ENCODE data around the gene PTPRC.

Gene PTPRC

DNA sequence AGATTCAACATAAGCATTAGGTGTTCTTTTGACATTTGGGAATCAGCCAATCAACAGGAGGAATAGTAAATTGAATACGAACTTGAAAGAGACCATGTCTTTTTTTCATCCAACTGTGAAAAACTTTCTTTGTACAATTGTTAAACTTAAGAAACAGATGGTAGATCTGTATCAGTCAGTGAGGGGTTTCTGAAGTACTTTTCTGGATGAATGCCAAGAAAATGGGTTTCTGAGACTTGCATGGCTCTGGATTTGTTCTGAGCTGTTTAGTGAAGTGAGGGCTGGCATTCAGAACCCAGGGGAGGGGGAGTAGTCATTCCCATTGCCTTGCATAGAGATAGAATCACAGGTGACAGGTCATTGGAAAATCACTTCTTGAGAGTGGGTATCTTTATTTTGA, 37.4 kb downstream of the PTPRC start:
- Histone ChIP-seq H3K79me1 (ENCODE audit: low read length) (no peaks in the 10 kb centered on the region), H2BK12ac (ENCODE audit: low read length) (no peak overlapping the region), H3K9me3 (ENCODE audit: insufficient read depth, low read depth, low read length) (peaks cover 3% of the 10 kb centered on the region), H3K4ac (ENCODE audit: low read depth, low read length) (no peak overlapping the region), H2BK120ac (ENCODE audit: insufficient read depth, low read length, poor library complexity) (no peak overlapping the region), H4K12ac (ENCODE audit: low read depth, low read length) (no peak overlapping the region), H2AFZ (ENCODE audit: insufficient read depth, low read length, poor library complexity) (no peak overlapping the region), H3K4me3 (ENCODE audit: low read depth, low read length) (no peak overlapping the region), H4K8ac (ENCODE audit: low read depth, low read length) (no peak overlapping the region), H3K9ac (ENCODE audit: low read length) (no peak overlapping the region), H2AK5ac (ENCODE audit: low read length) (no peak overlapping the region), H3K36me3 (ENCODE audit: control insufficient read depth in 1 of 2, insufficient read depth in 2 of 2, low read length in 2 of 2) (no peaks in the 10 kb centered on the region), H4K91ac (ENCODE audit: low read depth, low read length) (no peak overlapping the region), H3K27ac (ENCODE audit: low read depth, low read length) (no peak overlapping the region), H2BK5ac (ENCODE audit: low read depth, low read length, poor library complexity) (no peak overlapping the region), H3K18ac (ENCODE audit: low read length) (no peak overlapping the region), H3K23ac (ENCODE audit: low read length) (no peak overlapping the region), H3K79me2 (ENCODE audit: control insufficient read depth, insufficient read depth, low read length, poor library complexity) (no peaks in the 10 kb centered on the region), H3K27me3 (ENCODE audit: insufficient read depth, low read length) (no peaks in the 10 kb centered on the region), H3K14ac (ENCODE audit: low read length) (no peak overlapping the region), H3K4me1 (ENCODE audit: control insufficient read depth in 1 of 2, insufficient read depth in 2 of 2, low read length in 2 of 2) (no peaks in the 10 kb centered on the region), H3K4me2 (ENCODE audit: low read length) (no peak overlapping the region)
- no peak for DNase-seq
- WGBS (ENCODE audit: extremely low coverage, insufficient coverage, insufficient read length) = no CpG with 5 or more reads among the region's 1 CpG

DNA sequence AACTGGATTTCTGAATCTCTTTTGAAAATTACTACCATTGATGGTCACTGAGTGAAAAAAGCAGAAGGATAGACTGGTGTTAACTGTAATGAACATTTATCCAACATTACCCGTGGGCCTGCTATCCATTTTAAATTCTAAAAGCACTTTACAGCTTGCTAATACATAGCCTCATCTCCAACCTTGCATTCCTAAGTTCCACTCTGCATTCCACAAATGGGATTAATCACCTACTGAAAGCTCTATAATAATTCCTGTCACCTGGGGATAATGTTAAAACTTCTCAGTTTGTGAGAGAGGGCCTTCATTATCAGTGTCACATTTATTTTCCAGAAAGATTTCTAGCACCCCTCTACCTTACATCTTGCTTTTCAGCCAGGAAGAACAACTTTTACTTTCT, 38.2 kb downstream of the PTPRC start:
- Histone ChIP-seq H3K27ac (ENCODE audit: low read depth, low read length) (no peak overlapping the region), H2AK5ac (ENCODE audit: low read length) (no peak overlapping the region), H3K36me3 (ENCODE audit: control insufficient read depth in 1 of 2, insufficient read depth in 2 of 2, low read length in 2 of 2) (no peaks in the 10 kb centered on the region), H3K18ac (ENCODE audit: low read length) (no peak overlapping the region), H3K79me2 (ENCODE audit: control insufficient read depth, insufficient read depth, low read length, poor library complexity) (no peaks in the 10 kb centered on the region), H3K14ac (ENCODE audit: low read length) (no peak overlapping the region), H4K12ac (ENCODE audit: low read depth, low read length) (no peak overlapping the region), H3K23ac (ENCODE audit: low read length) (no peak overlapping the region), H3K79me1 (ENCODE audit: low read length) (no peaks in the 10 kb centered on the region), H3K4me1 (ENCODE audit: control insufficient read depth in 1 of 2, insufficient read depth in 2 of 2, low read length in 2 of 2) (peaks cover 0 to 2% of the 10 kb centered on the region in 2 experiments), H2BK120ac (ENCODE audit: insufficient read depth, low read length, poor library complexity) (no peak overlapping the region), H4K91ac (ENCODE audit: low read depth, low read length) (no peak overlapping the region), H2BK12ac (ENCODE audit: low read length) (no peak overlapping the region), H2AFZ (ENCODE audit: insufficient read depth, low read length, poor library complexity) (no peak overlapping the region), H2BK5ac (ENCODE audit: low read depth, low read length, poor library complexity) (no peak overlapping the region), H4K8ac (ENCODE audit: low read depth, low read length) (no peak overlapping the region), H3K9me3 (ENCODE audit: insufficient read depth, low read depth, low read length) (peaks cover 3% of the 10 kb centered on the region), H3K4ac (ENCODE audit: low read depth, low read length) (no peak overlapping the region), H3K4me2 (ENCODE audit: low read length) (no peak overlapping the region), H3K4me3 (ENCODE audit: low read depth, low read length) (no peak overlapping the region), H3K9ac (ENCODE audit: low read length) (no peak overlapping the region), H3K27me3 (ENCODE audit: insufficient read depth, low read length) (no peaks in the 10 kb centered on the region)
- DNase-seq = peak in 1 of 2 donors; percentile 29
- WGBS (ENCODE audit: extremely low coverage, insufficient coverage, insufficient read length) = no CpG with 5 or more reads among the region's 1 CpG

DNA sequence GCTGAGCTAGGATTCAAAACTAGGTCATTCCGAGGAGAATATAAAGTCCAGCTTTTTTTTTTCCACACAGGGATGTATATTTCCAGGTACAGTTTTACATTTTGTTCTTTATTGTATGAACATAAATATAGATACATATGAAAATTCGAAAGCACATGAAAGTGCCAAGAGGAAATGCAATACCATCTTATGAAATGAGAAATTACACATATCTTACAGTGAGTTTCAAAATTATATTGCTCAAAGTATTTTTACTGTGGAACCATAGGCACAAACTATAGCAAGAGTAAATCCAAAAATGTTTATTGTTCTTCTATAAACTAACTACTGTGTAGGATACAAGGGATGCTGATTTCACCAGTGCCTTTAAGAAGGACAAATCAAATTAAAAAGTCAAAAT, 39.0 kb downstream of the PTPRC start:
- no CpG with 5 or more reads among the region's 2 CpGs for WGBS (ENCODE audit: extremely low coverage, insufficient coverage, insufficient read length)
- H3K27me3 ChIP-seq (ENCODE audit: insufficient read depth, low read length) = no peaks in the 10 kb centered on the region

DNA sequence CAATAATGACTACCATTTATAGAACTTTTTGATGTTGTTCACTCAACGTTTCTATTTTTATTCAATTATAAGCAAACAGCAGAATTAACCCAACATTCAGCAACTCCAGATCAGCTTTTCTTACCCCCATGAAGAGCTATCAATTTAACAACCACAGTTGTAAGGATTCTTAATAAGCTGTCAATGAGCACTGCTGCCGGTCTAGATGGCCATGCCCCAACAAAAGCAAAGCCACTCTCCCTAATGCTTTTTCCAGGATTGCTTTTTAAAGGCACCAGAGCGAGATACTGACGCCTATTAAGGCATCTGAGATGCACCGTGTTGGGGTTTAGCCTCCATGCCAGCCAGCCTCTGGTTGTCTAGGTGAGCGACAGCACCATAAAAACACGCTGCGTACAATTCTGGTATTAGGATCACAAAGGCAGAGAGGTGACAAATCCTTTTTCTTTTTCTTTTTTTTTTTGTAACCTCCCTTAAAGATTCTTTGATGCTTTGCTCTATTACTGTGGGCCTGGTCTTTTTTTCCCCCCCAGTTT, 39.5 kb downstream of the PTPRC start:
- DNase-seq = no peak
- H3K9ac ChIP-seq (ENCODE audit: low read length) = no peak overlapping the region
- no CpG with 5 or more reads among the region's 8 CpGs for WGBS (ENCODE audit: extremely low coverage, insufficient coverage, insufficient read length)
- H3K27me3 ChIP-seq (ENCODE audit: insufficient read depth, low read length) = no peaks in the 10 kb centered on the region
- H2AK5ac ChIP-seq (ENCODE audit: low read length) = no peak overlapping the region
- no peak overlapping the region for H2BK120ac ChIP-seq (ENCODE audit: insufficient read depth, low read length, poor library complexity)
- H3K4ac ChIP-seq (ENCODE audit: low read depth, low read length) = no peak overlapping the region
- H3K36me3 ChIP-seq (ENCODE audit: control insufficient read depth in 1 of 2, insufficient read depth in 2 of 2, low read length in 2 of 2) = no peaks in the 10 kb centered on the region
- no peak overlapping the region for H3K23ac ChIP-seq (ENCODE audit: low read length)
- no peak overlapping the region for H4K91ac ChIP-seq (ENCODE audit: low read depth, low read length)
- no peaks in the 10 kb centered on the region for H3K79me2 ChIP-seq (ENCODE audit: control insufficient read depth, insufficient read depth, low read length, poor library complexity)
- H3K4me3 ChIP-seq (ENCODE audit: low read depth, low read length) = no peak overlapping the region
- H3K4me2 ChIP-seq (ENCODE audit: low read length) = no peak overlapping the region
- H3K9me3 ChIP-seq (ENCODE audit: insufficient read depth, low read depth, low read length) = peaks cover 3% of the 10 kb centered on the region
- H4K12ac ChIP-seq (ENCODE audit: low read depth, low read length) = no peak overlapping the region
- no peak overlapping the region for H2BK5ac ChIP-seq (ENCODE audit: low read depth, low read length, poor library complexity)
- no peak overlapping the region for H2AFZ ChIP-seq (ENCODE audit: insufficient read depth, low read length, poor library complexity)
- peaks cover 0 to 2% of the 10 kb centered on the region in 2 experiments for H3K4me1 ChIP-seq (ENCODE audit: control insufficient read depth in 1 of 2, insufficient read depth in 2 of 2, low read length in 2 of 2)
- no peak overlapping the region for H4K8ac ChIP-seq (ENCODE audit: low read depth, low read length)
- no peaks in the 10 kb centered on the region for H3K79me1 ChIP-seq (ENCODE audit: low read length)
- H2BK12ac ChIP-seq (ENCODE audit: low read length) = no peak overlapping the region
- H3K18ac ChIP-seq (ENCODE audit: low read length) = no peak overlapping the region
- no peak overlapping the region for H3K14ac ChIP-seq (ENCODE audit: low read length)
- H3K27ac ChIP-seq (ENCODE audit: low read depth, low read length) = no peak overlapping the region

More for the DNA sequence above, 39.0 kb downstream of the PTPRC start:
- Histone ChIP-seq H3K4me1 (ENCODE audit: control insufficient read depth in 1 of 2, insufficient read depth in 2 of 2, low read length in 2 of 2) (peaks cover 0 to 2% of the 10 kb centered on the region in 2 experiments), H2AFZ (ENCODE audit: insufficient read depth, low read length, poor library complexity) (no peak overlapping the region), H3K79me2 (ENCODE audit: control insufficient read depth, insufficient read depth, low read length, poor library complexity) (no peaks in the 10 kb centered on the region), H3K18ac (ENCODE audit: low read length) (no peak overlapping the region), H3K9ac (ENCODE audit: low read length) (no peak overlapping the region), H3K4me2 (ENCODE audit: low read length) (no peak overlapping the region), H2BK5ac (ENCODE audit: low read depth, low read length, poor library complexity) (no peak overlapping the region), H3K4me3 (ENCODE audit: low read depth, low read length) (no peak overlapping the region), H3K9me3 (ENCODE audit: insufficient read depth, low read depth, low read length) (peaks cover 3% of the 10 kb centered on the region), H2BK12ac (ENCODE audit: low read length) (no peak overlapping the region), H4K8ac (ENCODE audit: low read depth, low read length) (no peak overlapping the region), H3K79me1 (ENCODE audit: low read length) (no peaks in the 10 kb centered on the region), H2BK120ac (ENCODE audit: insufficient read depth, low read length, poor library complexity) (no peak overlapping the region), H4K91ac (ENCODE audit: low read depth, low read length) (no peak overlapping the region), H4K12ac (ENCODE audit: low read depth, low read length) (no peak overlapping the region), H2AK5ac (ENCODE audit: low read length) (no peak overlapping the region), H3K4ac (ENCODE audit: low read depth, low read length) (no peak overlapping the region), H3K36me3 (ENCODE audit: control insufficient read depth in 1 of 2, insufficient read depth in 2 of 2, low read length in 2 of 2) (no peaks in the 10 kb centered on the region), H3K14ac (ENCODE audit: low read length) (no peak overlapping the region), H3K23ac (ENCODE audit: low read length) (no peak overlapping the region), H3K27ac (ENCODE audit: low read depth, low read length) (no peak overlapping the region)
- no peak for DNase-seq
